IMR-90 (cell line): ENCODE measurements around the gene LRRC1. TPM values are rescaled to one million over a fixed set of nuclear protein-coding genes. Genes with fewer than 3 reads are reported as not detected.

Source experiments
- ATAC-seq: fragments of 200-7000 bp; cut with Tn5 transposase; 2 replicates; pipeline ENCODE4 v1.9.1; 2020; ENCODE audit warnings: low read depth, mild to moderate bottlenecking, moderate library complexity
- BruUV-seq: library from RNA; stranded (reverse); fragments of 400-500 nt; replicated peaks from 2 replicates; lab custom pipeline; 2021; lab: Mats Ljungman, UMichigan
- CTCF ChIA-PET: fragments of 300-600 bp; formaldehyde crosslinking; extraction: SDS; loops from one replicate; lab custom pipeline; 2021; ENCODE audit warnings: antibody characterized with exemption; lab: Yijun Ruan, JAX
- POLR2A ChIA-PET: fragments of 300-600 bp; sonication (Branson Sonifier 250); formaldehyde crosslinking; loops from one replicate; lab custom pipeline; 2022; ENCODE audit warnings: antibody characterized with exemption; ENCODE audit not compliant: unreplicated experiment; lab: Charles Lee
- DNase-seq: peaks from one replicate; pipeline ENCODE4 v3.0.0; 2013
- H2AFZ ChIP-seq: replicated peaks from 2 replicates; pipeline ENCODE3; 2013; ENCODE audit warnings: low read length, mild to moderate bottlenecking; ENCODE audit not compliant: poor library complexity
- H2AK5ac ChIP-seq: 2 replicates; pipeline ENCODE4 v1.6.1; 2013; ENCODE audit warnings: low read depth, low read length, inconsistent platforms
- H2AK9ac ChIP-seq: replicated peaks from 2 replicates; pipeline ENCODE3; 2013; ENCODE audit warnings: mild to moderate bottlenecking, low read depth, low read length, moderate library complexity; ENCODE audit not compliant: poor library complexity
- H2BK120ac ChIP-seq: 2 replicates; pipeline ENCODE4 v1.6.1; 2013; ENCODE audit warnings: low read depth, low read length, inconsistent platforms
- H2BK15ac ChIP-seq: 3 replicates; pipeline ENCODE4 v1.6.1; 2013; ENCODE audit warnings: low read depth, low read length, inconsistent platforms
- H2BK20ac ChIP-seq: 2 replicates; pipeline ENCODE4 v1.6.1; 2013; ENCODE audit warnings: low read depth, mild to moderate bottlenecking, inconsistent platforms, low read length, moderate library complexity
- H2BK5ac ChIP-seq: 2 replicates; pipeline ENCODE4 v1.6.1; 2013; ENCODE audit warnings: mild to moderate bottlenecking, low read depth, low read length, inconsistent platforms; ENCODE audit not compliant: poor library complexity, severe bottlenecking
- H3K14ac ChIP-seq: replicated peaks from 2 replicates; pipeline ENCODE4 v1.6.1; 2013; ENCODE audit warnings: low read depth, low read length, inconsistent platforms
- H3K18ac ChIP-seq: 2 replicates; pipeline ENCODE4 v1.6.1; 2013; ENCODE audit warnings: low read depth, low read length, control low read depth
- H3K23ac ChIP-seq: 2 replicates; pipeline ENCODE4 v1.6.1; 2013; ENCODE audit warnings: low read depth, low read length, inconsistent platforms
- H3K27ac ChIP-seq: 2 replicates; pipeline ENCODE4 v1.5.1; 2013; ENCODE audit warnings: mild to moderate bottlenecking, control low read depth, low read length; ENCODE audit not compliant: insufficient read depth
- H3K27me3 ChIP-seq: 2 replicates; pipeline ENCODE4 v1.6.1; 2013; ENCODE audit warnings: low read length; ENCODE audit not compliant: control insufficient read depth, insufficient read depth
- H3K36me3 ChIP-seq: 2 replicates; pipeline ENCODE4 v1.6.1; 2013; ENCODE audit warnings: low read length, mixed read lengths; ENCODE audit not compliant: control insufficient read depth, insufficient read depth
- H3K4ac ChIP-seq: 2 replicates; pipeline ENCODE4 v1.6.1; 2013; ENCODE audit warnings: low read depth, low read length, inconsistent platforms
- H3K4me1 ChIP-seq: 2 replicates; pipeline ENCODE4 v1.6.1; 2013; ENCODE audit warnings: low read length, mixed read lengths; ENCODE audit not compliant: control insufficient read depth, insufficient read depth
- H3K4me2 ChIP-seq: 2 replicates; pipeline ENCODE4 v1.6.1; 2013; ENCODE audit warnings: low read depth, mild to moderate bottlenecking, control low read depth, low read length, moderate library complexity
- H3K4me3 ChIP-seq: 2 replicates; pipeline ENCODE4 v1.5.1; 2013; ENCODE audit warnings: low read depth, mild to moderate bottlenecking, control low read depth, low read length, moderate library complexity; ENCODE audit not compliant: insufficient read depth
- H3K56ac ChIP-seq: 2 replicates; pipeline ENCODE4 v1.6.1; 2013; ENCODE audit warnings: low read length, inconsistent platforms; ENCODE audit not compliant: insufficient read depth; ENCODE audit errors: extremely low read depth
- H3K79me1 ChIP-seq, 2 experiments: 2 replicates each; pipeline ENCODE4 v1.6.1; 2013; ENCODE audit warnings: low read length in 2 of 2, inconsistent platforms in 1 of 2, low read depth in 1 of 2
- H3K9ac ChIP-seq: 2 replicates; pipeline ENCODE4 v1.6.1; 2013; ENCODE audit warnings: low read depth, low read length, control low read depth
- H3K9me1 ChIP-seq: 2 replicates; pipeline ENCODE4 v1.6.1; 2013; ENCODE audit warnings: low read length, inconsistent platforms; ENCODE audit not compliant: insufficient read depth
- H3K9me3 ChIP-seq: 2 replicates; pipeline ENCODE4 v1.6.1; 2013; ENCODE audit warnings: low read length; ENCODE audit not compliant: control insufficient read depth, insufficient read depth
- H4K20me1 ChIP-seq: 2 replicates; pipeline ENCODE4 v1.6.1; 2013; ENCODE audit warnings: low read length, inconsistent platforms; ENCODE audit not compliant: insufficient read depth
- H4K5ac ChIP-seq: 2 replicates; pipeline ENCODE4 v1.6.1; 2013; ENCODE audit warnings: mild to moderate bottlenecking, low read depth, low read length, control low read depth
- H4K8ac ChIP-seq, 2 experiments: 2 replicates each; pipeline ENCODE4 v1.6.1; 2013; ENCODE audit warnings: low read depth in 2 of 2, low read length in 2 of 2, control low read depth in 1 of 2, inconsistent platforms in 1 of 2
- H4K91ac ChIP-seq: 2 replicates; pipeline ENCODE4 v1.6.1; 2013; ENCODE audit warnings: low read depth, low read length, inconsistent platforms; ENCODE audit not compliant: insufficient read depth
- BHLHE40 ChIP-seq: fragments of 150-350 bp; IDR thresholded peaks from 2 replicates; pipeline ENCODE4 v1.6.1; 2016; ENCODE audit warnings: mild to moderate bottlenecking, low read depth, low read length
- NFE2L2 ChIP-seq: fragments of 150-350 bp; IDR thresholded peaks from 2 replicates; pipeline ENCODE4 v1.6.1; 2016; ENCODE audit warnings: low read depth, mild to moderate bottlenecking, low read length
- POLR2A ChIP-seq: IDR thresholded peaks from 2 replicates; pipeline ENCODE4 v1.6.1; 2012; ENCODE audit warnings: mild to moderate bottlenecking, low read depth, low read length
- RAD21 ChIP-seq: IDR thresholded peaks from 2 replicates; pipeline ENCODE4 v1.6.1; 2012; ENCODE audit warnings: low read length, improper control_type of control experiment
- RCOR1 ChIP-seq: IDR thresholded peaks from 2 replicates; pipeline ENCODE4 v1.6.1; 2012; ENCODE audit warnings: mild to moderate bottlenecking, low read length, improper control_type of control experiment; ENCODE audit not compliant: insufficient replicate concordance
- WGBS, 2 experiments: methylation state at CpG; one replicate each; pipeline versions ENCODE4 v1.1.5 to v1.1.7; 2013; ENCODE audit warnings: missing lambda C conversion rate in 2 of 2; ENCODE audit not compliant: insufficient read length in 1 of 2; ENCODE audit errors: extremely low coverage in 2 of 2; 5-methylcytosine and 5-hydroxymethylcytosine counted together
- dilution Hi-C: fragments of 300-500 bp; cut with HindIII; formaldehyde crosslinking; loops from one replicate; pipeline ENCODE4 v1.14.3; 2018; ENCODE audit warnings: low sequenced_read_pairs; ENCODE audit not compliant: unreplicated experiment
- in situ Hi-C: fragments of 300-500 bp; cut with MboI; formaldehyde crosslinking; loops from 3 replicates; pipeline ENCODE4 v1.14.3; 2019; ENCODE audit warnings: low sequenced_read_pairs, inconsistent platforms, mixed read lengths
- intact Hi-C: fragments of 100-400 bp; cut with micrococcal nuclease; formaldehyde crosslinking; loops from 2 replicates; pipeline ENCODE4 v1.10.0; 2022
- polyA plus RNA-seq, 3 experiments: library from polyadenylated mRNA; depleted of rRNA; stranded (reverse); fragments of >200 nt; gene quantifications; 2 replicates each; pipeline ENCODE4 v1.2.3, GENCODE V29; 2012; ENCODE audit warnings: low replicate concordance in 1 of 3
- total RNA-seq: library from RNA; depleted of rRNA; stranded (reverse); fragments of >200 nt; gene quantifications from 2 replicates; pipeline ENCODE4 v1.2.3, GENCODE V29; 2012
- TF ChIP-seq, protein P1 (sequence below): conservative IDR thresholded peaks from 2 replicates; pipeline ENCODE4 v1.5.1; 2012; ENCODE audit warnings: mild to moderate bottlenecking, low read depth, low read length, improper control_type of control experiment

The LRRC1 gene
- total and polyA plus RNA-seq, 2 of the 4 experiments (the other 2 are of a cell fraction) = 5.1 to 6.1 TPM

DNA sequence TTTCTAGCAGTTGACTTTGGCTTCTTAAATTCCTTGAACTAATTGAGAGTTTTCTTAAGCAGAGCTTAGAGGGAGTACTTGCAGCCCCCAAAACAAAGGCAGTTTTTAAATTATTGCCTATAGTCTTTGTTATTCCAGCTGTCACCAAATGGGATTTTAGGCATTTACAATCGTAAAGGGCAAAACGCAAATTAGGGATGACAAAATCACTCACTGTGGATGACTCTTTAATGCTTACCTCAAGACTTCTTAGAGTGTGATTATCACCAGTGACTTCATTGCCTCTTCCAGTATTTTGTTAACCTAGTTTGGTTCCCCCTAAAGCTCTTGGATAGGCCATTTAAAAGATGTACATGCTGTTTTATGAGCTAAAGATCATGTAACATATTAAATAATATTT is 126.8 kb downstream of the LRRC1 start:
- no peak overlapping the region for H4K8ac ChIP-seq
- dilution Hi-C loops = no loop called here
- no peaks in the 10 kb centered on the region for H3K79me1 ChIP-seq
- H2BK5ac ChIP-seq = no peak overlapping the region
- no peaks in the 10 kb centered on the region for H3K9me3 ChIP-seq
- no peak for DNase-seq
- no peak overlapping the region for H2AFZ ChIP-seq
- H3K36me3 ChIP-seq = peaks cover 11% of the 10 kb centered on the region
- intact Hi-C loops = loop anchor here (10.0 kb wide), 1 partner anchor 127 kb away; the partner anchor contains the start of gene LRRC1
- H2AK9ac ChIP-seq = no peak overlapping the region
- H3K4me1 ChIP-seq = peaks cover 3% of the 10 kb centered on the region
- no peak overlapping the region for H2BK120ac ChIP-seq
- H3K9me1 ChIP-seq = peaks cover 9% of the 10 kb centered on the region; the same call in 1 of the 2 replicates
- no TSS peak for BruUV-seq
- no peak overlapping the region for H2BK15ac ChIP-seq
- POLR2A ChIA-PET = no interaction called here
- H4K20me1 ChIP-seq = no peaks in the 10 kb centered on the region
- no peak overlapping the region for H3K4ac ChIP-seq
- no peak for ATAC-seq
- H3K4me2 ChIP-seq = no peak overlapping the region
- H3K56ac ChIP-seq = no peak overlapping the region; the same call in 1 of the 2 replicates
- H3K27ac ChIP-seq = no peak overlapping the region
- H2BK20ac ChIP-seq = no peak overlapping the region
- no peak overlapping the region for H3K9ac ChIP-seq
- H3K4me3 ChIP-seq = no peak overlapping the region
- no peak overlapping the region for H3K14ac ChIP-seq
- WGBS, 2 experiments = no CpG with 5 or more reads among the region's 2 CpGs
- H3K27me3 ChIP-seq = no peaks in the 10 kb centered on the region
- no peak overlapping the region for H3K18ac ChIP-seq
- TF ChIP-seq, protein P1, sequence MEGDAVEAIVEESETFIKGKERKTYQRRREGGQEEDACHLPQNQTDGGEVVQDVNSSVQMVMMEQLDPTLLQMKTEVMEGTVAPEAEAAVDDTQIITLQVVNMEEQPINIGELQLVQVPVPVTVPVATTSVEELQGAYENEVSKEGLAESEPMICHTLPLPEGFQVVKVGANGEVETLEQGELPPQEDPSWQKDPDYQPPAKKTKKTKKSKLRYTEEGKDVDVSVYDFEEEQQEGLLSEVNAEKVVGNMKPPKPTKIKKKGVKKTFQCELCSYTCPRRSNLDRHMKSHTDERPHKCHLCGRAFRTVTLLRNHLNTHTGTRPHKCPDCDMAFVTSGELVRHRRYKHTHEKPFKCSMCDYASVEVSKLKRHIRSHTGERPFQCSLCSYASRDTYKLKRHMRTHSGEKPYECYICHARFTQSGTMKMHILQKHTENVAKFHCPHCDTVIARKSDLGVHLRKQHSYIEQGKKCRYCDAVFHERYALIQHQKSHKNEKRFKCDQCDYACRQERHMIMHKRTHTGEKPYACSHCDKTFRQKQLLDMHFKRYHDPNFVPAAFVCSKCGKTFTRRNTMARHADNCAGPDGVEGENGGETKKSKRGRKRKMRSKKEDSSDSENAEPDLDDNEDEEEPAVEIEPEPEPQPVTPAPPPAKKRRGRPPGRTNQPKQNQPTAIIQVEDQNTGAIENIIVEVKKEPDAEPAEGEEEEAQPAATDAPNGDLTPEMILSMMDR = no peak
- TF ChIP-seq NFE2L2 (no peak), BHLHE40 (no peak), RAD21 (no peak), POLR2A (no peak), RCOR1 (no peak)
- H2AK5ac ChIP-seq = no peak overlapping the region
- no peak overlapping the region for H4K5ac ChIP-seq
- in situ Hi-C loops = no loop called here
- H4K91ac ChIP-seq = no peak overlapping the region
- no peak overlapping the region for H3K23ac ChIP-seq
- CTCF ChIA-PET = interaction anchor here (1.0 kb wide), 1 partner anchor 9 kb away, joined by 3 read pairs; no protein-coding TSS in a partner anchor
